Activated CD8-positive, alpha-beta memory T cell treated with anti-CD3 and anti-CD28 coated beads for 24 hours (primary cell): ENCODE measurements around the gene MTF1.

ENCODE experiments used
- DNase-seq: peaks from one replicate; pipeline ENCODE4 v3.0.0-alpha.2; 2020

MTF1 gene

GRCh38 chr1:37825506-37825905 lies 33.9 kb downstream of the MTF1 start:
- DNase-seq: no peak

- no peak for DNase-seq
Observed at GRCh38 chr1:37824001-37824400, 35.4 kb downstream of the MTF1 start.

GRCh38 chr1:37822906-37823815 lies 36.2 kb downstream of the MTF1 start:
- no peak for DNase-seq

DNA sequence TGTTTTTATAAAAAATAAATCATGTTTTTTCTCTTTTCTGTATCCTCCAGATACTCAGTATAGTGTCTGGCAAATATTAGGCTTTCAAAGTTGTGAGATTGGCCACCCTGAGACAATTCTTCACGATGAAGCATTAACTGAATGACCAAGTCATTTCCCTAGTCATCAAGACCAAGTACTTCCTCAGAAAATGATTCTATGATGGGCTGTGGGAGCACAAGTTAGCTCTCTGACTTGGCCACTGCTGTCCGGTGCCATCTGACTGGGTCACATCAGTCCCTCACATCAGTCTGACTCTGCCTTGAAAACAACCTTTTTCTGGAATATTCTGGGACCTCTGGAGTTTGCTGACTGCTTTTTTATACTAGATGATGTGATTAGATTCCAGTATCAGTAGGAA lies 37.9 kb downstream of the MTF1 start:
- no peak for DNase-seq

DNA sequence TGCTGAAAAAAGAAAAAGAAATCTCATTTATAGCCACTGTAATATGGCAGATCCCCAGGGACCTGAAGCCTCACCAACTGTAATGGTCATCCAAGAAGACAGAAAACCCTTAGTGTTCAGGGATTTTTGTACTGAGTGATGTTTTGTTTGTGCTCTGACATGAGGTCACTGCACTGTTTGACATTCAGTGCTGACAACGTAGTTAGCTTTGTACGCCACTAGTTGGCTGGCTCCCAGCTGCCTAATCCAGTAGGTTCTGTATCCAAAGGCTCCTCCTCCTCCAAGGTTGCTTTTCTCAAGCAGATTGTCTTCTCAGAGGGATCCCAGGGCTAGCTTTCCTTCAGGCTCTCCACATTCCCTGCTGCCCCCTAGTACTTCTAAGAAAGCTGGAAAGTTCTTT lies 41.9 kb downstream of the MTF1 start:
- DNase-seq: no peak

DNA sequence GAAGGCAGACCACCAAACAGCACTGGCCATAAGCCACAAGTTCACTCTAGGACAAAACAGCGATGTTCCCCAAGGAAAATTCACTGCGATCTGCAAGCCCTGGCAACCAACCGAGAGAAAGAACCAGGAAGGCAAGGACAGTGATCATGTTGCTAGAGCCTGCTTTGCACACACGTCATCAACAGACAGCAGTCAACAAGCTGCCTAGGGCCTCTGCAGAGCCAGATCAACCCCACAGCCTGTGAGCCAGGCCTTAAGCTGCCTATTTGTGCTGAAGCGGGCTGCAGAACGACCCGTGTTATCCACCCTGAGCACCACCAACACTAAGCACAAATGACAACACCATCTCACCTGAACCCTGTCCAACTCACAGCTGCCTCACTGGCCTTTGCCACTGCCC lies 45.1 kb downstream of the MTF1 start:
- DNase-seq: no peak

- no peak for DNase-seq
Observed at GRCh38 chr1:37813529-37814145, 45.8 kb downstream of the MTF1 start.

DNA sequence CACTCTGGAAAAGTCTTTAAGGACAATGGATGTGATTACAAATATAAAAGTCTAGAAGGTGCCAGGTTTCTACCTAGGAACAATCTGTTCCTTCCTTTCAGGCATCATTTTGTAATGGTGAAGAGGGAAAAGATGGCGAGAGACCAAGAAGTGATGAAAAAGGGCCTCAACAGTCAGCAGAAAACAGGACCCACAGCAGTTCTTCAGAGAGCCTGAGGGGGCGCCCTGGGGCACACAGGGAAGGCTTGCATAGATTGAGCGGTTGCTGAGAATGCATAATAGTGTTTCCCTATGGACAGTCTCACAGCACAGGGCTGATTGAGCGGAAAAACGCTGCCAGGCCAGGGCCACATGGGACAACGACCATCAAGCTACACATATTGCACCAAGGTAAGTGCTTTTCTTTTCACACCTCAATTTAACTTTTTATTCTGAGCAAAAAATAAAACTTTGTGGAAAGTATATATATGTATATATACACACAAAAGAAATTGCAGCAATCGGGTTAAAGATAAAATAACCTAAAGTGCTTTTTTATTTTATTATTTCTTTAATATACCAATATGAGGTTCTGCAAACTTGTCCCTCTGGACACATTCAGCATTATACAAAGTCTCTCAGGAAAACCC lies 48.3 kb downstream of the MTF1 start:
- peak; percentile 78 for DNase-seq

DNA sequence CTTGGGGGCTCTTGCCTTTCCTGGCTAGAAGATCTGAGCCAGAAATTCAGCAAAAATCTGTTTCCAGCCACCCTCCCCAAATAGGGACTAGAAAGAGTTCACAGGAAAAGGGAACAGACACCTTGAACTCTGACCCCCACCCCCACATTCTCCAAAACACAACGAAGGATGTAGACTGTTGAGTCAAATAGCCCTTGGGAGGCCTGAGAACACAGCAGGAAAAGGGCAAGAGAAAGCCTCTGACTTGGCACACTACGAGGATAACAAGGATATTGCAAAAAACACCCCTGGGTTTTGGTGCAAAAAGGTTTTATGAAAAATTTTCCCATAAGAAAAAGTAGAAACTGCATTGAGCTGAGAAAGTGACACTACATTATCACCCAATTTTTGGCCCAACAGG lies 49.5 kb downstream of the MTF1 start:
- DNase-seq: no peak

GRCh38 chr1:37808369-37809319 lies 50.7 kb downstream of the MTF1 start:
- no peak for DNase-seq

DNA sequence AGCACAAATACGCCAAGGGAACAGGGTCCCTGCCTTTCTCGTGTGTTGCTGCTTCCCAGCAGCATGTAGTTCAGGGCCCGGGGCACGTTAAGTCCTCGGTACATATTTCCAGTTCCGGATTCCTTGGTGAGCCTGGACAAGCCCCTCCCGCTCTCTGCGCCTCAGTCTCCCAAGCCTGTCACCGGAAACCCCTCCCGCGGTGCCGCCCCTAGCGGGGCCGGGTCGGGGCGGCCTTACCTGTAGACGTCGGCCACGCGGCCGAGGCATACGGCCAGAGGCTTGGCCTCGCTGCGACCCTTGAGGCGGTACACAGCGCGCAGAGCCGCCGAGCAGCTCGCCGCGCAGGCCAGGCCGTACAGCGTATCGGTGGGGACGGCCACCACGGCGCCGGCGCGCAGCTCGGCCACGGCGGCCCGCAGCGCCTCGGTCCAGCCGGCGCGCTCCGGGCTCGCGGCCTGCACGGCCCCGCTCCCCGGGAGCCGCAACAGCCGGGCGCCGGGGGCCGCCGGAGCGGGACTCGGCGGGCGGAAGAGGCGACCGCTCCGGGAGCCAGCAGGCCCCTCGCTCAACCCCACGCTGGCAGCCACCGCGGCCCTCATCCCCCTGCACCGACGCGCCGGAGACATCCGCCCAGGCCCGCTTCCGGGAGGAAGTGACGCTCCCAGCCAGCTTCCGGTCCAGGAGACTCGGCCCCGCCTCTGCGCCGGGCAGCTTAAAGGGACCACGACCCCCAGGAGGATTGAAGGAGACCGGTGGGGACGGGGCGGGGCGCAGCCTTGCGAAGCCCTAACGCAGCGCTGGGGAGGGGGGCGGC lies 51.6 kb downstream of the MTF1 start, which contains the start of the genes C1orf122 and YRDC:
TSS of gene C1orf122 (plus strand) at position 236 of the 814 bp plus-strand sequence. CDS start 615 bp downstream, outside the sequence.
TSS of gene YRDC (minus strand) at position 654 of the 814 bp plus-strand sequence. CDS start at position 626, 28 bp downstream.
- DNase-seq: peak; percentile 97

DNA sequence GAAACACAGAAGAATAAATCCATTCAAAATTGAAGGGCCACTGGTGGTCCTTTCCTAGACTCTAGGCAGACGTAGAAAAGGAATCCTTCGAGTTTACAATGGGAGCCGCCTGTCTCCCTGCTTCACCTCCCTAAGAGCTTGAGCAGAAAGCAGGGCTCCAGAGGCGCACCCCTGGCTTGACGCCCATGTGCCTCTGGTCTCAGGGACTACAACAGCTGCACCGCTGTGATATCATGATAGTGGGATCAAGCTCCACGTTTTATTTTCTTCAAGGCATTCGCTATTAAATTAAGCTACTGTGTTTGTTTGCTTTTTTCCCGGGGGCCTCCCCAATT lies 52.2 kb downstream of the MTF1 start:
- DNase-seq: no peak

DNA sequence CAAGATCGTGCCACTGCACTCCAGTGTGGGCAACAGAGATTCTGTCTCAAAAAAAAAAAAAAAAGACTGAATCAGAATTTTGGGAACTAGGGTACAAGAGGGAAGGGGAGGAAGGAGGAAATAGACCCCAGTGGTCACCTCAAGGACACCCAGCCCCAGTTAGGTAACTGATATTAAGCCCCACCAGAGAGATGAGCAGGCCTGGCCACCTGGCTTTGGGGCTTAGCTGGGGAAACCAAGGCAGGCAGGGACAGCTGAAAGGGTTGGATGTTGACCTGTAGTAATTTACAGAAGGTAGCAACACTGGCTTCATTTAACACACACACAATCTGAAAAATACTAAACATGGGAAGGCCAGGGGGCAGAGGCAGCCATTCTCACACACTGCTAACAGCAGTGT lies 57.0 kb downstream of the MTF1 start:
- DNase-seq: no peak

DNA sequence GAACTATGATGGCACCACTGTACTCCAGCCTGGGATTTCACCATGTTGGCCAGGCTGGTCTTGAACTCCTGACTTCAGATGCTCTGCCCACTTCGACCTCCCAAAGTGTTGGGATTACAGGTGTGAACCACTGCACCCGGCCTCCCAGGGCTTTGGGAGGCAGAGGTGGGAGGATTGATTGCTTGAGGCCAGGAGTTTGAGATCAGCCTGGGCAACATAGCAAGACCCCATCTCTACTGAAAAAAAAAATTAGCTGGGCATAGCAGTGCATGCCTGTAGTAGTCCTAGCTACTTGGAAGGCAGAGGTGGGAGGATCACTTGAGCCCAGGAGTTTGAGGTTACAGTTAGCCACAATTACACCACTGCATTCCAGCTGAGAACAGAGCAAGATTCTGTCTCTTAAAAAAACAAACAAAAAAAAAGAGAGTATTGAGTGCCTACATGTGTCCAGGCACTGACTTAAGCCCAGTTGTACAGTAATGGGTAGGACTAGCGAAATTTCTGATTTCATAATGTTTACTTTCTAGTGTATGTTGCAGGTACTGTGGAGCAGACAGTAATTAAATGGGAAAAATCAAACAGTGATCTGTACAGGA lies 61.5 kb downstream of the MTF1 start:
- DNase-seq: no peak

DNA sequence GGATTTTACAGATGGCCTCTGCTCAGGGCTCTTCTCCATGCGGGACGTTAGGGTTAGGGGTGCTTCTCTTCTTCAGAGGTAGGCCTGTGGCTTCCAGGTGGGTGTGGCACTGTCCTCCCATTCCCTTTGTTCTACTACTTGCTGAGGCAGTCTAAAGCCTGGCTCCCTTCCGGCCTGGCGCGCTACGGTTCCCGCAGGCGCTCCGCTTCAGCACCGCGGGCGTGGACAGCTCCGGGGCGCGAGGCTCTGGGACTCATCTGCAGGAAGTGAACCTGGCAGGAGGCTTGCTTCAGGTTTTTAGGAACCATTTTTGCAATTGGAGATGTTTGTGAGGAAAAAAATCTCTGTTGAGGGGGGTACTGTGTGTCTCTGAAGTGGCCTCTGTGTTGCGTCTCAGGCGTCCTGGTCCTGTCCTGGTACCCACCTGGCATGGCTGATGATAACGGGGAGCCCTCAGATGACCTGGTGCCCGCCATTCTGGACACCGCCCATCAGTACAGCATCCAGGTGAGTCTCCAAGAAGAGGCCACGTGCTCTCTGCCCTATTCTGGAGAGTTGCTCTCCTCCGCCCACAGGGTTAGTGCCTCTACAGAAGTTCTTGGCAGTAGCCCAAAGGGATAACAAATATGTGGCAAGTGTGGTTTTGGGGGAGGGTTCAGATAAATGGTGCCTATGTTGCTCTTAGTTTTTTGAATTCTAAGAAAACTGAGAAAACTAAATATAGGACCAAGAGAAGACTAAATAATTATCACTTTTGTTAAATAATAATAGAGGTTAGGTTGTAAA lies 63.9 kb downstream of the MTF1 start:
- DNase-seq: peak; percentile 76

GRCh38 chr1:37794372-37795339 lies 64.7 kb downstream of the MTF1 start:
- DNase-seq: no peak

DNA sequence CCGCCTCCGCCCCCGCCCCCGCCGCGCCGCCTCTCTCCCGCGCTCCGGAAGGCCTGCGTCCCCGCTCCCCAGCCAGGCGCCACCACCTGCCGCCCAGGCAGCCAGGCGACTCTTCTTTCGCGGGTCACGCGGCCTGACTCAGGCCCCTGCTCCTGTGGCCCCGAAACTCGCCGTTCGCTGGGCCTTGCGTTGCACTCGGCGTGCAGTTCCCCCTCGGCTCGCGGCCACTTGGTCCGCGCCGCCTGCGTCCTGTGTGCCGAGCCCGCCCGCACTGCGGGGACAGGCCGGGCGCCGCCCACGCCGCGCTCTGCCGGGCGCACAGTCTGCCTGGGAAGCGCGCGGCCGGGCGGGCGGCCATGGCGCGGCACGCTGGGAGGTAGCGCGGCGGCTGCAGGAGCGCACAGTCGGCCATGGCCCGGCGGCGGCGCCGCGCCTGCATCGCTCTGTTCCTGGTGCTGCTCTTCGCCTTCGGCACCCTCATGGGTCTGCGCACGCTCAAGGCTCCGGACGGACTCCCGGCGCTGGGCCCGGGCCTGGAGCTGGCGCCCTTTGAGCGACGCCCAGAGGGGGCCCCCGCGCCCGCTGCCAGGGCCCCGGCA lies 65.5 kb downstream of the MTF1 start, which contains the start of gene MANEAL:
TSS of gene MANEAL (plus strand) at position 75 of the 599 bp plus-strand sequence. CDS start at position 411, 336 bp downstream.
- peak; percentile 71 for DNase-seq

- DNase-seq: no peak
Observed at GRCh38 chr1:37792943-37793686, 66.3 kb downstream of the MTF1 start.
